Measurements from ENCODE around the gene MAVS. TPM values are rescaled to one million over a fixed set of nuclear protein-coding genes. Genes with fewer than 3 reads are reported as not detected.

Gene MAVS
- 10 to 100 TPM; 20.7 to 58.0 (median 27.2) TPM for total RNA-seq

GRCh38 chr20:3846740-3847428 is at the start of gene MAVS:
MAVS (plus strand) TSS chr20:3846834; CDS start chr20:3854625, 7,791 bp downstream.
- no peak for TF ChIP-seq CTCF (IDR thresholded peaks at IDR 0.05; ENCODE audit: low read depth)

- no peak for TF ChIP-seq CTCF (IDR thresholded peaks at IDR 0.05; ENCODE audit: low read depth)
These were observed 49.4 kb upstream of the MAVS start for GRCh38 chr20:3797226-3797545.

GRCh38 chr20:3797592-3798372 is 48.9 kb upstream of the MAVS start:
- TF ChIP-seq CTCF (IDR thresholded peaks at IDR 0.05; ENCODE audit: low read depth): no peak

- no peak for TF ChIP-seq CTCF (IDR thresholded peaks at IDR 0.05; ENCODE audit: low read depth)
These were observed 48.3 kb upstream of the MAVS start for GRCh38 chr20:3798373-3798768.

GRCh38 chr20:3798908-3799248 is 47.8 kb upstream of the MAVS start:
- TF ChIP-seq CTCF (IDR thresholded peaks at IDR 0.05; ENCODE audit: low read depth): no peak

- TF ChIP-seq CTCF (IDR thresholded peaks at IDR 0.05; ENCODE audit: low read depth): no peak
These were observed 46.3 kb upstream of the MAVS start for GRCh38 chr20:3800256-3800877.

GRCh38 chr20:3800878-3801260 is 45.8 kb upstream of the MAVS start:
- no peak for TF ChIP-seq CTCF (IDR thresholded peaks at IDR 0.05; ENCODE audit: low read depth)
